Mesodermal cell (in vitro differentiated cells): Measurements from ENCODE around the gene DOCK2.
"Not testable (repeated sequence)": the region's sequence is repeated elsewhere in the genome, so short reads cannot be mapped to it uniquely, and the experiment has no call there.

Experiments
- H3K27ac ChIP-seq: 2 replicates; pipeline ENCODE4 v1.7.0; 2013; ENCODE audit warnings: mild to moderate bottlenecking, low read depth, low read length, moderate library complexity; ENCODE audit not compliant: severe bottlenecking
- H3K36me3 ChIP-seq: 2 replicates; pipeline ENCODE4 v1.7.1; 2013; ENCODE audit warnings: mild to moderate bottlenecking, low read length, moderate library complexity; ENCODE audit not compliant: control insufficient read depth, insufficient read depth
- H3K4me1 ChIP-seq: one replicate; pipeline ENCODE4 v1.7.1; 2013; ENCODE audit warnings: mild to moderate bottlenecking, low read length; ENCODE audit not compliant: insufficient read depth, control insufficient read depth, poor library complexity, severe bottlenecking
- H3K4me3 ChIP-seq: 2 replicates; pipeline ENCODE4 v1.7.0; 2013; ENCODE audit warnings: low read length, control low read depth, mild to moderate bottlenecking; ENCODE audit not compliant: insufficient read depth, poor library complexity, severe bottlenecking; ENCODE audit errors: extremely low read depth
- H3K9me3 ChIP-seq: 2 replicates; pipeline ENCODE4 v1.7.1; 2013; ENCODE audit warnings: mild to moderate bottlenecking, low read length, moderate library complexity; ENCODE audit not compliant: control insufficient read depth
- WGBS, 2 experiments: methylation state at CpG; one replicate each; pipeline ENCODE4 v1.1.5; 2013; ENCODE audit warnings: missing lambda C conversion rate in 2 of 2; ENCODE audit not compliant: insufficient coverage in 2 of 2; 5-methylcytosine and 5-hydroxymethylcytosine counted together

DOCK2 gene

GRCh38 chr5:169656125-169656901 is 19.2 kb downstream of the DOCK2 start:
- Histone ChIP-seq H3K4me1 (peaks cover 19% of the 10 kb centered on the region), H3K4me3 (no peak overlapping the region), H3K9me3 (no peaks in the 10 kb centered on the region), H3K36me3 (no peaks in the 10 kb centered on the region), H3K27ac (no peak overlapping the region)
- WGBS, 2 experiments, result 93 to 97% methylated on average over 13 to 15 of the region's 15 CpGs

- Histone ChIP-seq H3K4me3 (no peak overlapping the region), H3K9me3 (no peaks in the 10 kb centered on the region), H3K27ac (no peak overlapping the region), H3K4me1 (peaks cover 11% of the 10 kb centered on the region), H3K36me3 (no peaks in the 10 kb centered on the region)
- no CpG with 5 or more reads among the region's 1 CpG for WGBS, 2 experiments
These were observed 20.1 kb downstream of the DOCK2 start for GRCh38 chr5:169657127-169657526.

- no CpG with 5 or more reads among the region's 3 CpGs for WGBS, 2 experiments
- H3K4me3 ChIP-seq, H3K4me1 ChIP-seq, H3K9me3 ChIP-seq, H3K36me3 ChIP-seq, H3K27ac ChIP-seq: not testable (repeated sequence)
These were observed 25.4 kb downstream of the DOCK2 start for GRCh38 chr5:169662451-169662850.

- no peaks in the 10 kb centered on the region for H3K4me1 ChIP-seq
- no peaks in the 10 kb centered on the region for H3K9me3 ChIP-seq
- WGBS, 2 experiments, result 56 to 86% methylated on average over 1 of the region's 1 CpG
- H3K36me3 ChIP-seq, result no peaks in the 10 kb centered on the region
- no peak overlapping the region for H3K4me3 ChIP-seq
- no peak overlapping the region for H3K27ac ChIP-seq
These were observed 26.5 kb downstream of the DOCK2 start for GRCh38 chr5:169663537-169663936.

- 94 to 96% methylated on average over 4 of the region's 4 CpGs for WGBS, 2 experiments
- Histone ChIP-seq H3K4me1 (no peaks in the 10 kb centered on the region), H3K36me3 (no peaks in the 10 kb centered on the region), H3K4me3 (no peak overlapping the region), H3K9me3 (no peaks in the 10 kb centered on the region), H3K27ac (no peak overlapping the region)
These were observed 29.3 kb downstream of the DOCK2 start for GRCh38 chr5:169666365-169666764.

- peak overlapping the region; percentile 38 for H3K27ac ChIP-seq
- H3K36me3 ChIP-seq, result no peaks in the 10 kb centered on the region
- WGBS, 2 experiments, result 72 to 94% methylated on average over 3 to 4 of the region's 9 CpGs
- no peaks in the 10 kb centered on the region for H3K4me1 ChIP-seq
- no peak overlapping the region for H3K4me3 ChIP-seq
- H3K9me3 ChIP-seq, result no peaks in the 10 kb centered on the region
These were observed 31.0 kb downstream of the DOCK2 start for GRCh38 chr5:169667896-169668674.

GRCh38 chr5:169668732-169669131 is 31.7 kb downstream of the DOCK2 start:
- WGBS, 2 experiments, result 67 to 76% methylated on average over 2 to 3 of the region's 4 CpGs
- H3K4me3 ChIP-seq, result no peak overlapping the region
- no peaks in the 10 kb centered on the region for H3K36me3 ChIP-seq
- no peaks in the 10 kb centered on the region for H3K4me1 ChIP-seq
- H3K9me3 ChIP-seq, result no peaks in the 10 kb centered on the region
- peak overlapping the region; percentile 38 for H3K27ac ChIP-seq

- WGBS, 2 experiments, result 80 to 91% methylated on average over 3 to 5 of the region's 6 CpGs
- H3K9me3 ChIP-seq, result no peaks in the 10 kb centered on the region
- H3K4me3 ChIP-seq, result no peak overlapping the region
- no peaks in the 10 kb centered on the region for H3K4me1 ChIP-seq
- no peak overlapping the region for H3K27ac ChIP-seq
- no peaks in the 10 kb centered on the region for H3K36me3 ChIP-seq
These were observed 33.9 kb downstream of the DOCK2 start for GRCh38 chr5:169670769-169671525.

GRCh38 chr5:169682026-169682425 is 45.0 kb downstream of the DOCK2 start:
- Histone ChIP-seq H3K27ac (no peak overlapping the region), H3K9me3 (no peaks in the 10 kb centered on the region), H3K4me3 (no peak overlapping the region), H3K36me3 (no peaks in the 10 kb centered on the region), H3K4me1 (no peaks in the 10 kb centered on the region)
- WGBS, 2 experiments, result 80% methylated on average over 1 of the region's 2 CpGs; no CpG with 5 or more reads in 1 of the 2 experiments

GRCh38 chr5:169686137-169686536 is 49.1 kb downstream of the DOCK2 start:
- Histone ChIP-seq H3K4me3 (no peak overlapping the region), H3K4me1 (no peaks in the 10 kb centered on the region), H3K36me3 (no peaks in the 10 kb centered on the region), H3K27ac (no peak overlapping the region), H3K9me3 (no peaks in the 10 kb centered on the region)
- 62 to 85% methylated on average over 4 to 5 of the region's 5 CpGs for WGBS, 2 experiments
